Activated CD8-positive, alpha-beta T cell treated with anti-CD3 and anti-CD28 coated beads for 36 hours (primary cell): Measurements from ENCODE around the gene FGB. TPM values are rescaled to one million over a fixed set of nuclear protein-coding genes. Genes with fewer than 3 reads are reported as not detected.

ENCODE experiments used
- ATAC-seq: fragments of 200-7000 bp; cut with Tn5 transposase; one replicate; pipeline ENCODE4 v1.10.0; 2021; ENCODE audit warnings: mild to moderate bottlenecking, moderate library complexity
- CTCF ChIA-PET: fragments of 350-600 bp; sonication (Branson Sonifier 250); formaldehyde crosslinking; loops from one replicate; lab custom pipeline; 2021; ENCODE audit warnings: antibody characterized with exemption; lab: Charles Lee
- POLR2A ChIA-PET: fragments of 350-600 bp; sonication (Branson Sonifier 250); formaldehyde crosslinking; loops from one replicate; lab custom pipeline; 2021; ENCODE audit warnings: antibody characterized with exemption; lab: Charles Lee
- DNase-seq: peaks from one replicate; pipeline ENCODE4 v3.0.0-alpha.2; 2020
- H3K27ac Mint-ChIP-seq: one replicate; pipeline ENCODE4 v1.8.0; 2021; ENCODE audit warnings: mild to moderate bottlenecking, mixed read lengths
- H3K27me3 Mint-ChIP-seq: one replicate; pipeline ENCODE4 v1.8.0; 2021; ENCODE audit warnings: mixed read lengths
- H3K36me3 Mint-ChIP-seq: one replicate; pipeline ENCODE4 v1.8.0; 2021; ENCODE audit warnings: low read depth, mixed read lengths
- H3K4me1 Mint-ChIP-seq: one replicate; pipeline ENCODE4 v1.8.0; 2021; ENCODE audit warnings: low read depth, mixed read lengths
- H3K4me3 Mint-ChIP-seq: one replicate; pipeline ENCODE4 v1.8.0; 2021; ENCODE audit warnings: mild to moderate bottlenecking, moderate library complexity, mixed read lengths
- H3K9me3 Mint-ChIP-seq: one replicate; pipeline ENCODE4 v1.8.0; 2021; ENCODE audit warnings: mixed read lengths
- intact Hi-C: fragments of 100-400 bp; cut with micrococcal nuclease; formaldehyde crosslinking; loops from one replicate; pipeline ENCODE4 v1.10.0; 2022
- total RNA-seq, 2 experiments: library from RNA; stranded (reverse); gene quantifications; one replicate each; pipeline ENCODE4 v1.2.3, GENCODE V29; 2021
- TF ChIP-seq, protein P1 (sequence below): fragments of 200-600 bp; IDR thresholded peaks from one replicate; pipeline ENCODE4 v1.8.0; 2022; ENCODE audit warnings: antibody characterized with exemption, mild to moderate bottlenecking

FGB gene
- total RNA-seq, 2 experiments from 2014 or later: not detected

DNA sequence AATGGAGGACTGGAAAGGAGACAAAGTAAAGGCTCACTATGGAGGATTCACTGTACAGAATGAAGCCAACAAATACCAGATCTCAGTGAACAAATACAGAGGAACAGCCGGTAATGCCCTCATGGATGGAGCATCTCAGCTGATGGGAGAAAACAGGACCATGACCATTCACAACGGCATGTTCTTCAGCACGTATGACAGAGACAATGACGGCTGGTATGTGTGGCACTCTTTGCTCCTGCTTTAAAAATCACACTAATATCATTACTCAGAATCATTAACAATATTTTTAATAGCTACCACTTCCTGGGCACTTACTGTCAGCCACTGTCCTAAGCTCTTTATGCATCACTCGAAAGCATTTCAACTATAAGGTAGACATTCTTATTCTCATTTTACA, 6.8 kb downstream of the FGB start:
- no peak for ATAC-seq
- TF ChIP-seq, protein P1, sequence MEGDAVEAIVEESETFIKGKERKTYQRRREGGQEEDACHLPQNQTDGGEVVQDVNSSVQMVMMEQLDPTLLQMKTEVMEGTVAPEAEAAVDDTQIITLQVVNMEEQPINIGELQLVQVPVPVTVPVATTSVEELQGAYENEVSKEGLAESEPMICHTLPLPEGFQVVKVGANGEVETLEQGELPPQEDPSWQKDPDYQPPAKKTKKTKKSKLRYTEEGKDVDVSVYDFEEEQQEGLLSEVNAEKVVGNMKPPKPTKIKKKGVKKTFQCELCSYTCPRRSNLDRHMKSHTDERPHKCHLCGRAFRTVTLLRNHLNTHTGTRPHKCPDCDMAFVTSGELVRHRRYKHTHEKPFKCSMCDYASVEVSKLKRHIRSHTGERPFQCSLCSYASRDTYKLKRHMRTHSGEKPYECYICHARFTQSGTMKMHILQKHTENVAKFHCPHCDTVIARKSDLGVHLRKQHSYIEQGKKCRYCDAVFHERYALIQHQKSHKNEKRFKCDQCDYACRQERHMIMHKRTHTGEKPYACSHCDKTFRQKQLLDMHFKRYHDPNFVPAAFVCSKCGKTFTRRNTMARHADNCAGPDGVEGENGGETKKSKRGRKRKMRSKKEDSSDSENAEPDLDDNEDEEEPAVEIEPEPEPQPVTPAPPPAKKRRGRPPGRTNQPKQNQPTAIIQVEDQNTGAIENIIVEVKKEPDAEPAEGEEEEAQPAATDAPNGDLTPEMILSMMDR: no peak
- Mint-ChIP-seq H3K27me3 (peaks cover 7% of the 10 kb centered on the region), H3K4me1 (no peaks in the 10 kb centered on the region), H3K9me3 (no peaks in the 10 kb centered on the region), H3K4me3 (no peak overlapping the region), H3K36me3 (no peaks in the 10 kb centered on the region), H3K27ac (no peak overlapping the region)
- ChIA-PET CTCF (interaction anchor here (1.6 to 2.8 kb wide), 2 partner anchors 8 to 11 kb away, joined by 4 to 12 read pairs; no protein-coding TSS in a partner anchor), POLR2A (no interaction called here)
- intact Hi-C loops: no loop called here
- no peak for DNase-seq

DNA sequence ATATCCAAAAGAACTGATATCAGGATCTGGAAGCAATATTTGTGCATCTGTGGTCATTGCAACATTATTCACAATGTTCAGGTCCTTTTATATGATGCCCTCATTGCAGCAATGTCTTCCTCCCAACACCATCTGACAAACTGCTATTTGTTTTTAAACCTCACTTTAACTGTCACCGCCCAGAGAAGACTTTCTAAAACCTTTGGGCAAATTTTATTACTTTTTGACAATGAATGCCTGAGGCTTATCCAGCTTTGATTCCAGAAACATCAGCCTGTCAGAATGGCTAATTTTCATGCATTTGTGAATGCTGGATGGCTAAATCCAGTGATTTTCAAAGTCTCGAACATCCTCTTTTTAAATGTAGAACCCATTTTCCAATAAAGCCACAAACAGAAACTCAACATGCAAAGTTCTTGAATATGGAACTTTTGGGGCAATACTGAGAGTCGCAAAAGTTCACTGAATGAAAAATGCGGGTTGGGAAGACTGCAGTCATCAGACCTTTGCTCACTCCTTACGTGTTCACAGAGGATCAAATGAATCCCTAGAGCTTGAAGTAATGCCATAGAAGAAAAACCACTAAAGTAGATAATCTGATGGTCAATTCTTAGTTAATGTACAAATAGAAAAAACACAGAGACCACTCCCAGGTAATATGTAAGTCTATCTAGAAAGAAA, 10.5 kb downstream of the FGB start:
- Mint-ChIP-seq H3K36me3 (no peaks in the 10 kb centered on the region), H3K9me3 (no peaks in the 10 kb centered on the region), H3K4me1 (no peaks in the 10 kb centered on the region), H3K4me3 (no peak overlapping the region), H3K27ac (no peak overlapping the region), H3K27me3 (peaks cover 11% of the 10 kb centered on the region)
- intact Hi-C loops: no loop called here
- ChIA-PET POLR2A (no interaction called here), CTCF (interaction anchor here (1.2 to 2.3 kb wide), 2 partner anchors 14 to 21 kb away, joined by 3 to 7 read pairs; no protein-coding TSS in a partner anchor)
- DNase-seq (no peak), ATAC-seq (no peak)
- TF ChIP-seq, protein P1: no peak

DNA sequence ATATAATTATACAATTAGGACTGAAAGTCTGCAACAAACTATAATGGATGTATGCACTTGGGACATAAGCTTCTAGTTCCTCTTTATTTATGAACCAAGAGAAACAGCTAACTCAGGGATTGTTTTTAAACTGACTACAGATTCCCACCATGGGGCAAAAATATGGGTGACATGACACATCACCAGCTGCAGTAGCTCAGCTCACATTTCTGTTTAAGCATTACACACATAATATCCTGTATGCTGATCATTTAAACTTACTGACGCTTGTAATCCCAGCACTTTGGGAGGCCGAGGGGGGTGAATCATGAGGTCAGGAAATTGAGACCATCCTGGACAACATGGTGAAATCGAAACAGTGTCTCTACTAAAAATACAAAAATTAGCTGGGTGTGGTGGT, 11.5 kb downstream of the FGB start:
- DNase-seq (no peak), ATAC-seq (no peak)
- Mint-ChIP-seq H3K9me3 (no peaks in the 10 kb centered on the region), H3K4me1 (no peaks in the 10 kb centered on the region), H3K36me3 (no peaks in the 10 kb centered on the region), H3K4me3 (no peak overlapping the region), H3K27ac (no peak overlapping the region), H3K27me3 (peaks cover 11% of the 10 kb centered on the region)
- ChIA-PET POLR2A (no interaction called here), CTCF (interaction anchor here (1.2 to 2.3 kb wide), 2 partner anchors 15 to 22 kb away, joined by 3 to 7 read pairs; no protein-coding TSS in a partner anchor)
- intact Hi-C loops: no loop called here
- TF ChIP-seq, protein P1: no peak

DNA sequence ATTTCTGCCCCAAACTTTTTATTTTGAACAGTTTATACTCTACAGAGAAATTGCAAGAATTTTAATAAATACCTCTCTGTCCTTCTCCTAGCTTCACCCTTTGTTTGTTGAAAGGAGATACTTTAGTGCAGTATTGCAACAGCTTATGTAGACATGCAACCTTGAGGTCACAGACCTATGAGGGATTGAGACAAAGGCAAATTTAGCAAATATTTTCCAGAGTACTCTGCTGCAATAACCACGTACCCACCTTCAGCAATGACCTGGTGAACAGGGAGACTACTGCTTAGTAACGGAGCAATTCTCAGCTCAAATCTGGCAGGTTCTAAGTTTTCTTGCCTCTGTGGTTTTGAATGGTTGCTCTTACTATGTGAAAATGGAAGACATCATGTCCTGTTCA, 14.5 kb downstream of the FGB start:
- DNase-seq: no peak
- no peak for ATAC-seq
- Mint-ChIP-seq H3K27me3 (peaks cover 12% of the 10 kb centered on the region), H3K9me3 (no peaks in the 10 kb centered on the region), H3K36me3 (no peaks in the 10 kb centered on the region), H3K27ac (no peak overlapping the region), H3K4me3 (no peak overlapping the region), H3K4me1 (no peaks in the 10 kb centered on the region)
- intact Hi-C loops: no loop called here
- CTCF ChIA-PET: interaction anchor here (1.6 kb wide), 1 partner anchor 8 kb away, joined by 4 read pairs; no protein-coding TSS in a partner anchor
- TF ChIP-seq, protein P1: no peak
- POLR2A ChIA-PET: no interaction called here

DNA sequence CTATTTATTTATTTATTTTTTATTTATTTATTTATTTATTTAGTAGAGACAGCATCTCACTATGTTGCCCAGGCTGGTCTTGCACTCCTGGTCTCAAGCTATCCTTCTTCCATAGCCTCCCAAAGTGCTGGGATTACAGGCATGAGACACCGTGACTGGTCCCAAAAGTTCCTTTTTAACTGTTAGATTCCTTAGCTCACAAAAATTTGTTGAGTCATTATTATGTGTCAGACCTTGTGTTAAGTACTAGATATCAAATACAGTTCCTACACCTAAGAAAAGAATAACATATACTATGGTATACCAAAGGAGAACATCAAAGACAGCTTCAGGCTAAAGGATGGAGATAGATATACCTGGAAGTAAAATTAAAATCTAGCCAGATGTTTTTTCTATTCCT, 16.1 kb downstream of the FGB start:
- TF ChIP-seq, protein P1: no peak

More for the DNA sequence above, 16.1 kb downstream of the FGB start:
- CTCF ChIA-PET: no interaction called here
- intact Hi-C loops: no loop called here
- H3K36me3 Mint-ChIP-seq: no peaks in the 10 kb centered on the region
- ATAC-seq: no peak
- H3K4me1 Mint-ChIP-seq: no peaks in the 10 kb centered on the region
- no peak overlapping the region for H3K27ac Mint-ChIP-seq
- no peaks in the 10 kb centered on the region for H3K9me3 Mint-ChIP-seq
- DNase-seq: no peak
- H3K27me3 Mint-ChIP-seq: peaks cover 12% of the 10 kb centered on the region
- POLR2A ChIA-PET: no interaction called here
- no peak overlapping the region for H3K4me3 Mint-ChIP-seq
